K562 (cell line): ENCODE measurements around the gene NDST1. TPM values are rescaled to one million over a fixed set of nuclear protein-coding genes. Genes with fewer than 3 reads are reported as not detected.

Source experiments
- EWSR1 ChIP-seq: fragments of 450-650 bp; IDR thresholded peaks from 2 replicates; pipeline ENCODE4 v1.6.1; 2018; ENCODE audit warnings: borderline replicate concordance, mild to moderate bottlenecking, low read depth, moderate library complexity; ENCODE audit not compliant: partially characterized antibody
- TAF1 ChIP-seq: IDR thresholded peaks from 2 replicates; pipeline ENCODE4 v1.6.1; 2011; ENCODE audit warnings: mild to moderate bottlenecking, low read length, moderate library complexity; ENCODE audit not compliant: insufficient read depth, control insufficient read depth, severe bottlenecking; ENCODE audit errors: extremely low read depth
- ZNF224 ChIP-seq: sonication (generic); formaldehyde crosslinking; IDR thresholded peaks from 2 replicates; pipeline ENCODE4 v1.8.0; 2022; ENCODE audit warnings: mild to moderate bottlenecking, missing genetic modification reagents
- polyA plus RNA-seq, 8 experiments: library from polyadenylated mRNA; depleted of rRNA in 4 of 8; stranded (reverse) in 5 of 8; unstranded in 3 of 8; fragments of >200 nt; fragmentation: Nextera tagmentation in 2 of 8; fragmentation: Illumina TruSeq in 1 of 8; extraction: Ambion mirVana in 2 of 8; extraction: Trizol in 1 of 8; gene quantifications; 2 replicates each; pipeline versions ENCODE4 v1.2.1 to v1.2.3, GENCODE V29; 2011 to 2014; ENCODE audit warnings: inconsistent platforms in 1 of 8, missing spikeins in 1 of 8
- total RNA-seq, 7 experiments: library from RNA; depleted of rRNA in 6 of 7; stranded (reverse); fragments of >200 nt in 6 of 7; fragmentation: Illumina TruSeq in 2 of 7; extraction: Trizol in 2 of 7; gene quantifications; 2 replicates each; pipeline versions ENCODE4 v1.2.1 to v1.2.3, GENCODE V29; 2011 to 2021; ENCODE audit warnings: low replicate concordance in 1 of 7
- TF ChIP-seq, protein P1 (sequence below): fragments of 250-450 bp; sonication (Bioruptor Pico); IDR thresholded peaks from 2 replicates; pipeline ENCODE4 v1.4.0; 2020; ENCODE audit warnings: mild to moderate bottlenecking, moderate library complexity, borderline replicate concordance
- TF ChIP-seq, protein P2 (sequence below): fragments of 450-650 bp; formaldehyde crosslinking; IDR thresholded peaks from 2 replicates; pipeline ENCODE4 v1.4.0; 2020; ENCODE audit warnings: mild to moderate bottlenecking, moderate library complexity
- TF ChIP-seq, protein P3 (sequence below): fragments of 250-450 bp; sonication (Bioruptor Pico); IDR thresholded peaks from 2 replicates; pipeline ENCODE4 v1.4.0; 2020
- TF ChIP-seq, protein P4 (sequence below): sonication (generic); formaldehyde crosslinking; IDR thresholded peaks from 2 replicates; pipeline ENCODE4 v1.8.1; 2022; ENCODE audit warnings: missing genetic modification reagents

NDST1 gene
- total and polyA plus RNA-seq, 9 of the 15 experiments (the other 6 are each of a cell fraction or from before 2014, with no cell fraction given) = 0.38 to 47.9 (median 9.9) TPM

DNA sequence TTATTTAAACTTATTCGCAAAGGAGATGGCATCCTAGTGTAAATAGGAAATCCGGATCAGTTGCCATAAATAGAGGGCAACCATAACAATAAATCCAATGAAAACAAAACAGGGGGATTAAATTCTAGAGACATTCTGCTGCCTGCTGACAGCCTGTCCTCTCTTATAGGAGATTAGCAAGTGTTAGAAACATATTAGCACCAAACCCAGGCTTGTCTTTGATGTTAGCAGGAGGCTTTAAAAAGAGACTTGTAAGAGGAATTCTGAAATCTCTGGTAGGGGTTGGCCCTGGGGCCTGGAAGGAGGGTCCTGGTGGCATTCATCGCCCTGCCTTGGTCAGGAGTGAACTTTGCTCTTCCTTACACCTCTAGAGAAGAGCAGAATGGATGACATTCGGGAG is 21.6 kb downstream of the NDST1 start (continued):
- TF ChIP-seq, protein P1, sequence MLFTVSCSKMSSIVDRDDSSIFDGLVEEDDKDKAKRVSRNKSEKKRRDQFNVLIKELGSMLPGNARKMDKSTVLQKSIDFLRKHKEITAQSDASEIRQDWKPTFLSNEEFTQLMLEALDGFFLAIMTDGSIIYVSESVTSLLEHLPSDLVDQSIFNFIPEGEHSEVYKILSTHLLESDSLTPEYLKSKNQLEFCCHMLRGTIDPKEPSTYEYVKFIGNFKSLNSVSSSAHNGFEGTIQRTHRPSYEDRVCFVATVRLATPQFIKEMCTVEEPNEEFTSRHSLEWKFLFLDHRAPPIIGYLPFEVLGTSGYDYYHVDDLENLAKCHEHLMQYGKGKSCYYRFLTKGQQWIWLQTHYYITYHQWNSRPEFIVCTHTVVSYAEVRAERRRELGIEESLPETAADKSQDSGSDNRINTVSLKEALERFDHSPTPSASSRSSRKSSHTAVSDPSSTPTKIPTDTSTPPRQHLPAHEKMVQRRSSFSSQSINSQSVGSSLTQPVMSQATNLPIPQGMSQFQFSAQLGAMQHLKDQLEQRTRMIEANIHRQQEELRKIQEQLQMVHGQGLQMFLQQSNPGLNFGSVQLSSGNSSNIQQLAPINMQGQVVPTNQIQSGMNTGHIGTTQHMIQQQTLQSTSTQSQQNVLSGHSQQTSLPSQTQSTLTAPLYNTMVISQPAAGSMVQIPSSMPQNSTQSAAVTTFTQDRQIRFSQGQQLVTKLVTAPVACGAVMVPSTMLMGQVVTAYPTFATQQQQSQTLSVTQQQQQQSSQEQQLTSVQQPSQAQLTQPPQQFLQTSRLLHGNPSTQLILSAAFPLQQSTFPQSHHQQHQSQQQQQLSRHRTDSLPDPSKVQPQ = no peak
- TF ChIP-seq TAF1 (no peak), EWSR1 (no peak), ZNF224 (CRISPR knock-in tag) (no peak)
- TF ChIP-seq, protein P2, sequence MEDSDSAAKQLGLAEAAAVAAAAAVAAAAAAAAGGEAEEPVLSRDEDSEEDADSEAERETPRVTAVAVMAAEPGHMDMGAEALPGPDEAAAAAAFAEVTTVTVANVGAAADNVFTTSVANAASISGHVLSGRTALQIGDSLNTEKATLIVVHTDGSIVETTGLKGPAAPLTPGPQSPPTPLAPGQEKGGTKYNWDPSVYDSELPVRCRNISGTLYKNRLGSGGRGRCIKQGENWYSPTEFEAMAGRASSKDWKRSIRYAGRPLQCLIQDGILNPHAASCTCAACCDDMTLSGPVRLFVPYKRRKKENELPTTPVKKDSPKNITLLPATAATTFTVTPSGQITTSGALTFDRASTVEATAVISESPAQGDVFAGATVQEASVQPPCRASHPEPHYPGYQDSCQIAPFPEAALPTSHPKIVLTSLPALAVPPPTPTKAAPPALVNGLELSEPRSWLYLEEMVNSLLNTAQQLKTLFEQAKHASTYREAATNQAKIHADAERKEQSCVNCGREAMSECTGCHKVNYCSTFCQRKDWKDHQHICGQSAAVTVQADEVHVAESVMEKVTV (CRISPR knock-in tag) = no peak
- TF ChIP-seq, protein P3, sequence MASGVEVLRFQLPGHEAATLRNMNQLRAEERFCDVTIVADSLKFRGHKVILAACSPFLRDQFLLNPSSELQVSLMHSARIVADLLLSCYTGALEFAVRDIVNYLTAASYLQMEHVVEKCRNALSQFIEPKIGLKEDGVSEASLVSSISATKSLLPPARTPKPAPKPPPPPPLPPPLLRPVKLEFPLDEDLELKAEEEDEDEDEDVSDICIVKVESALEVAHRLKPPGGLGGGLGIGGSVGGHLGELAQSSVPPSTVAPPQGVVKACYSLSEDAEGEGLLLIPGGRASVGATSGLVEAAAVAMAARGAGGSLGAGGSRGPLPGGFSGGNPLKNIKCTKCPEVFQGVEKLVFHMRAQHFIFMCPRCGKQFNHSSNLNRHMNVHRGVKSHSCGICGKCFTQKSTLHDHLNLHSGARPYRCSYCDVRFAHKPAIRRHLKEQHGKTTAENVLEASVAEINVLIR (CRISPR knock-in tag) = no peak
- TF ChIP-seq, protein P4, sequence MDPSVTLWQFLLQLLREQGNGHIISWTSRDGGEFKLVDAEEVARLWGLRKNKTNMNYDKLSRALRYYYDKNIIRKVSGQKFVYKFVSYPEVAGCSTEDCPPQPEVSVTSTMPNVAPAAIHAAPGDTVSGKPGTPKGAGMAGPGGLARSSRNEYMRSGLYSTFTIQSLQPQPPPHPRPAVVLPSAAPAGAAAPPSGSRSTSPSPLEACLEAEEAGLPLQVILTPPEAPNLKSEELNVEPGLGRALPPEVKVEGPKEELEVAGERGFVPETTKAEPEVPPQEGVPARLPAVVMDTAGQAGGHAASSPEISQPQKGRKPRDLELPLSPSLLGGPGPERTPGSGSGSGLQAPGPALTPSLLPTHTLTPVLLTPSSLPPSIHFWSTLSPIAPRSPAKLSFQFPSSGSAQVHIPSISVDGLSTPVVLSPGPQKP (CRISPR knock-in tag) = no peak
